K562 (cell line): ENCODE measurements around the gene UBR7. TPM values are rescaled to one million over a fixed set of nuclear protein-coding genes. Genes with fewer than 3 reads are reported as not detected.

ENCODE experiments used
- ATAC-seq: fragments of 200-7000 bp; cut with Tn5 transposase; 3 replicates; pipeline ENCODE4 v1.9.1; 2020; ENCODE audit warnings: moderate library complexity
- BruUV-seq: library from RNA; stranded (reverse); fragments of 400-500 nt; replicated peaks from 2 replicates; lab custom pipeline; 2021; lab: Mats Ljungman, UMichigan
- CTCF ChIA-PET: fragments of 300-600 bp; formaldehyde crosslinking; extraction: SDS; loops from one replicate; lab custom pipeline; 2021; ENCODE audit warnings: low intra/inter-chr PET ratio; lab: Yijun Ruan, JAX
- POLR2A ChIA-PET: fragments of 300-600, 350-650 bp; sonication (Branson Sonifier 250); formaldehyde crosslinking; extraction: SDS; loops from one replicate; lab custom pipeline; 2021; ENCODE audit warnings: antibody characterized with exemption, inconsistent platforms; lab: Yijun Ruan, JAX
- DNase-seq, 4 experiments: peaks; one replicate each; pipeline versions ENCODE4 v3.0.0 to v3.0.0-alpha.2; 2011 to 2018; ENCODE audit warnings: low spot score in 3 of 4, mixed read lengths in 3 of 4; ENCODE audit errors: extremely low read depth in 1 of 4
- FAIRE-seq: peaks from 2 replicates; lab custom pipeline; 2011; peaks lifted over from hg19 to GRCh38; lab: Jason Lieb, UNC
- H2AFZ ChIP-seq: 2 replicates; pipeline ENCODE4 v1.6.0; 2011; ENCODE audit warnings: low read depth, low read length, control low read depth, inconsistent platforms
- H3K27ac ChIP-seq: fragments of 200-600 bp; 3 replicates; pipeline ENCODE4 v1.8.0; 2011; ENCODE audit warnings: low read depth, mild to moderate bottlenecking, control low read depth, inconsistent platforms, low read length, moderate library complexity, mixed read lengths; ENCODE audit errors: extremely low read depth
- H3K27me3 ChIP-seq, 2 experiments: fragments of 300-600 bp in 1 of 2; 2 replicates in 1 of 2; 3 replicates in 1 of 2; pipeline versions ENCODE4 v1.6.0 to v1.8.0; 2011; ENCODE audit warnings: inconsistent platforms in 2 of 2, low read length in 2 of 2, mild to moderate bottlenecking in 1 of 2, mixed read lengths in 1 of 2, moderate library complexity in 1 of 2; ENCODE audit not compliant: control insufficient read depth in 2 of 2, insufficient read depth in 2 of 2
- H3K36me3 ChIP-seq: fragments of 300-600 bp; 3 replicates; pipeline ENCODE4 v1.8.0; 2011; ENCODE audit warnings: mild to moderate bottlenecking, low read length, inconsistent platforms; ENCODE audit not compliant: control insufficient read depth, insufficient read depth
- H3K4me1 ChIP-seq, 2 experiments: fragments of 200-600 bp in 1 of 2; replicated peaks in 1 of 2; 2 replicates in 1 of 2; 3 replicates in 1 of 2; pipeline versions ENCODE4 v1.5.1 to v1.8.0; 2011; ENCODE audit warnings: inconsistent platforms in 2 of 2, low read length in 2 of 2, mild to moderate bottlenecking in 1 of 2, mixed read lengths in 1 of 2, moderate library complexity in 1 of 2; ENCODE audit not compliant: control insufficient read depth in 2 of 2, insufficient read depth in 2 of 2
- H3K4me2 ChIP-seq: 2 replicates; pipeline ENCODE4 v1.6.1; 2011; ENCODE audit warnings: low read length, control low read depth, inconsistent platforms, mixed read lengths; ENCODE audit not compliant: insufficient read depth
- H3K4me3 ChIP-seq: fragments of 200-600 bp; sonication (generic), shearing (Covaris generic); 2 replicates; pipeline ENCODE4 v1.5.1; 2016; ENCODE audit warnings: control low read depth, inconsistent platforms
- H3K79me2 ChIP-seq: fragments of 200-600 bp; 3 replicates; pipeline ENCODE4 v1.8.0; 2011; ENCODE audit warnings: low read length, inconsistent platforms; ENCODE audit not compliant: control insufficient read depth, insufficient read depth
- H3K9ac ChIP-seq, 2 experiments: 2 replicates each; pipeline versions ENCODE4 v1.6.0 to v1.6.1; 2011; ENCODE audit warnings: low read depth in 2 of 2, low read length in 2 of 2, control low read depth in 1 of 2, inconsistent platforms in 1 of 2, mild to moderate bottlenecking in 1 of 2, mixed read lengths in 1 of 2; ENCODE audit not compliant: insufficient read depth in 1 of 2
- H3K9me1 ChIP-seq: one replicate; pipeline ENCODE4 v1.6.0; 2011; ENCODE audit warnings: inconsistent platforms, mild to moderate bottlenecking, low read length, moderate library complexity; ENCODE audit not compliant: control insufficient read depth, insufficient read depth
- H3K9me3 ChIP-seq: replicated peaks from 2 replicates; pipeline ENCODE4 v1.5.1; 2011; ENCODE audit warnings: low read depth, low read length, inconsistent platforms; ENCODE audit not compliant: control insufficient read depth, insufficient read depth
- H4K20me1 ChIP-seq: replicated peaks from 2 replicates; pipeline ENCODE4 v1.6.1; 2011; ENCODE audit warnings: low read length, inconsistent platforms, mixed read lengths; ENCODE audit not compliant: control insufficient read depth, insufficient read depth
- ARID2 ChIP-seq: fragments of 450-650 bp; IDR thresholded peaks from 2 replicates; pipeline ENCODE4 v1.6.1; 2017; ENCODE audit warnings: antibody characterized with exemption, mild to moderate bottlenecking
- CTBP1 ChIP-seq: fragments of 450-650 bp; IDR thresholded peaks from 2 replicates; pipeline ENCODE4 v1.6.1; 2016; ENCODE audit warnings: borderline replicate concordance
- DDX20 ChIP-seq: fragments of 450-650 bp; IDR thresholded peaks from 2 replicates; pipeline ENCODE4 v1.6.1; 2016; ENCODE audit warnings: missing genetic modification characterization, low read depth, mild to moderate bottlenecking, missing compliant biosample characterization, moderate library complexity
- GATA2 ChIP-seq: sonication (generic); formaldehyde crosslinking; IDR thresholded peaks from 2 replicates; pipeline ENCODE4 v1.4.0; 2020; ENCODE audit warnings: mild to moderate bottlenecking, missing genetic modification reagents
- HDAC1 ChIP-seq, 2 experiments: fragments of 450-650 bp; IDR thresholded peaks; 2 replicates each; pipeline ENCODE4 v1.6.1; 2016 to 2017; ENCODE audit warnings: inconsistent platforms in 1 of 2, mild to moderate bottlenecking in 1 of 2, moderate library complexity in 1 of 2
- KAT7 ChIP-seq: sonication (generic); formaldehyde crosslinking; IDR thresholded peaks from 2 replicates; pipeline ENCODE4 v1.8.0; 2022; ENCODE audit warnings: missing genetic modification reagents, mild to moderate bottlenecking, borderline replicate concordance
- KLF13 ChIP-seq: fragments of 450-650 bp; IDR thresholded peaks from 2 replicates; pipeline ENCODE4 v1.6.1; 2016; ENCODE audit warnings: missing genetic modification characterization, low read depth, mild to moderate bottlenecking, missing compliant biosample characterization, moderate library complexity, borderline replicate concordance
- NR2C2 ChIP-seq, 2 experiments: fragments of 200-800 bp in 1 of 2; sonication (Bioruptor generic) in 1 of 2; sonication (generic) in 1 of 2; formaldehyde crosslinking in 1 of 2; IDR thresholded peaks; 2 replicates each; pipeline versions ENCODE4 v1.6.1 to v1.8.0; 2016 to 2022; ENCODE audit warnings: mild to moderate bottlenecking in 1 of 2, missing compliant biosample characterization in 1 of 2, missing genetic modification characterization in 1 of 2, missing genetic modification reagents in 1 of 2
- PCBP1 ChIP-seq: fragments of 200-400 bp; formaldehyde crosslinking; IDR thresholded peaks from 2 replicates; pipeline ENCODE4 v1.6.1; 2018; ENCODE audit warnings: mild to moderate bottlenecking, low read depth, low read length; ENCODE audit not compliant: poor library complexity, severe bottlenecking
- SRSF9 ChIP-seq: fragments of 200-400 bp; formaldehyde crosslinking; IDR thresholded peaks from 2 replicates; pipeline ENCODE4 v1.6.1; 2017; ENCODE audit warnings: low read depth, low read length, borderline replicate concordance
- ZNF23 ChIP-seq: fragments of 250-450 bp; sonication (Bioruptor Pico); IDR thresholded peaks from 2 replicates; pipeline ENCODE4 v1.4.0; 2020; ENCODE audit warnings: mild to moderate bottlenecking
- WGBS: fragments of 100-300 bp; shearing (Covaris generic); methylation state at CpG from one replicate; pipeline ENCODE4 v1.1.6; 2016; ENCODE audit warnings: low coverage, mixed read lengths; ENCODE audit not compliant: insufficient coverage; ENCODE audit errors: missing lambda C conversion rate; 5-methylcytosine and 5-hydroxymethylcytosine counted together
- in situ Hi-C: fragments of 300-500 bp; cut with MboI; formaldehyde crosslinking; loops from 4 replicates; pipeline ENCODE4 v1.15.0; 2018; ENCODE audit warnings: inconsistent platforms, mixed read lengths
- intact Hi-C: fragments of 100-400 bp; cut with micrococcal nuclease; formaldehyde crosslinking; loops from 2 replicates; pipeline ENCODE4 v1.14.2; 2022
- polyA plus RNA-seq, 8 experiments: library from polyadenylated mRNA; depleted of rRNA in 4 of 8; stranded (reverse) in 5 of 8; unstranded in 3 of 8; fragments of >200 nt; fragmentation: Nextera tagmentation in 2 of 8; fragmentation: Illumina TruSeq in 1 of 8; extraction: Ambion mirVana in 2 of 8; extraction: Trizol in 1 of 8; gene quantifications; 2 replicates each; pipeline versions ENCODE4 v1.2.1 to v1.2.3, GENCODE V29; 2011 to 2014; ENCODE audit warnings: inconsistent platforms in 1 of 8, missing spikeins in 1 of 8
- total RNA-seq, 7 experiments: library from RNA; depleted of rRNA in 6 of 7; stranded (reverse); fragments of >200 nt in 6 of 7; fragmentation: Illumina TruSeq in 2 of 7; extraction: Trizol in 2 of 7; gene quantifications; 2 replicates each; pipeline versions ENCODE4 v1.2.1 to v1.2.3, GENCODE V29; 2011 to 2021; ENCODE audit warnings: low replicate concordance in 1 of 7
- TF ChIP-seq, protein P1 (sequence below), 2 experiments: fragments of 450-650 bp in 1 of 2; sonication (generic) in 1 of 2; formaldehyde crosslinking; conservative IDR thresholded peaks; 2 replicates each; pipeline versions ENCODE4 v1.4.0 to v1.8.1; 2020 to 2022; ENCODE audit warnings: mild to moderate bottlenecking in 1 of 2, missing genetic modification reagents in 1 of 2
- TF ChIP-seq, protein P2 (sequence below): sonication (generic); formaldehyde crosslinking; IDR thresholded peaks from 2 replicates; pipeline ENCODE4 v1.8.1; 2023; ENCODE audit warnings: mild to moderate bottlenecking, missing genetic modification reagents
- TF ChIP-seq, protein P3 (sequence below): fragments of 450-650 bp; IDR thresholded peaks from 2 replicates; pipeline ENCODE4 v1.6.1; 2017; ENCODE audit warnings: antibody characterized with exemption

Gene UBR7
- total and polyA plus RNA-seq, 9 of the 15 experiments (the other 6 are each of a cell fraction or from before 2014, with no cell fraction given): 12.5 to 63.0 (median 34.4) TPM

DNA sequence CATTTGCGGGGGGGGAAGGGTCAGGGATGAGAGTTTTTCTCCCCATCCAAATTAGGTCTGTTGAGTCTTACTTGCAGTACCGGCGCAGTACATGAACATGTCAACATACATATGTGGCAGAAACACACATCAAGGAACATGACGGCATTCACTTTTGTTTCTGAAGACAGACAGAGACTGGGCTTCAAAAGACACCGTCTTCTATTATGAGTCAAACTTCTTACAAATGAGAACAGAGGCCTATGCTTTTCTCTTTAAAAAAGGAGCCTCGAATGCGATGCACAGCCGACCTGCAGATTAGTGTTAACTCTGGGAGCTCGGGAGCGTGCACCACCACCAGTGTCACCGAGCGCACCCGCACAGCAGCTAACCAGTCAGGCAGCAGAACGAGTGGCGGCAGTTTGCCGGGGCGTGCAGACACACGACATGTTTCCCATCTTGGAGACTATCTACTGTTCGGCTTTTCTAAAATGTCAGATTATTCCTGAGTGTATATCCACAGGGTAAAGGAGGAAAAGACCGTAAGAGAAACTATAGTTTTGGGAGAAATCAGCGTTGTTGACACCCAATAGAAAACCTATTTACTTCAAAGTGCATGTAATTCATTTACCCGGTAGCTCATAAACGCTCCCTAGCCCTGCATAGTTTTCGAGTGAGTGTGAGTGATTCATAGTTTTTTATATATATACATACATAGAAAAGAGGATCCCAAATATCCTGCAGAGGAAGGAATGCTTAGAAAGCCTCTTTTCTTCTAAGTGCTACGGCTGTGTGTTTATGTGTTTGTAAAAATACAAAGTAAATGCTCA lies 33.0 kb downstream of the UBR7 start (continued):
- TF ChIP-seq KLF13 (tag): no peak
- TF ChIP-seq, protein P1, sequence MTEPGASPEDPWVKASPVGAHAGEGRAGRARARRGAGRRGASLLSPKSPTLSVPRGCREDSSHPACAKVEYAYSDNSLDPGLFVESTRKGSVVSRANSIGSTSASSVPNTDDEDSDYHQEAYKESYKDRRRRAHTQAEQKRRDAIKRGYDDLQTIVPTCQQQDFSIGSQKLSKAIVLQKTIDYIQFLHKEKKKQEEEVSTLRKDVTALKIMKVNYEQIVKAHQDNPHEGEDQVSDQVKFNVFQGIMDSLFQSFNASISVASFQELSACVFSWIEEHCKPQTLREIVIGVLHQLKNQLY (CRISPR knock-in tag; conservative IDR thresholded peaks at IDR 0.05): no peak
- no peak for TF ChIP-seq ZNF23 (CRISPR knock-in tag)
- TF ChIP-seq, protein P2, sequence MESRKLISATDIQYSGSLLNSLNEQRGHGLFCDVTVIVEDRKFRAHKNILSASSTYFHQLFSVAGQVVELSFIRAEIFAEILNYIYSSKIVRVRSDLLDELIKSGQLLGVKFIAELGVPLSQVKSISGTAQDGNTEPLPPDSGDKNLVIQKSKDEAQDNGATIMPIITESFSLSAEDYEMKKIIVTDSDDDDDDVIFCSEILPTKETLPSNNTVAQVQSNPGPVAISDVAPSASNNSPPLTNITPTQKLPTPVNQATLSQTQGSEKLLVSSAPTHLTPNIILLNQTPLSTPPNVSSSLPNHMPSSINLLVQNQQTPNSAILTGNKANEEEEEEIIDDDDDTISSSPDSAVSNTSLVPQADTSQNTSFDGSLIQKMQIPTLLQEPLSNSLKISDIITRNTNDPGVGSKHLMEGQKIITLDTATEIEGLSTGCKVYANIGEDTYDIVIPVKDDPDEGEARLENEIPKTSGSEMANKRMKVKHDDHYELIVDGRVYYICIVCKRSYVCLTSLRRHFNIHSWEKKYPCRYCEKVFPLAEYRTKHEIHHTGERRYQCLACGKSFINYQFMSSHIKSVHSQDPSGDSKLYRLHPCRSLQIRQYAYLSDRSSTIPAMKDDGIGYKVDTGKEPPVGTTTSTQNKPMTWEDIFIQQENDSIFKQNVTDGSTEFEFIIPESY (CRISPR knock-in tag): no peak
- TF ChIP-seq NR2C2 (CRISPR knock-in tag; IDR thresholded peaks at IDR 0.05): no peak
- TF ChIP-seq NR2C2 (tag; IDR thresholded peaks at IDR 0.05): no peak

DNA sequence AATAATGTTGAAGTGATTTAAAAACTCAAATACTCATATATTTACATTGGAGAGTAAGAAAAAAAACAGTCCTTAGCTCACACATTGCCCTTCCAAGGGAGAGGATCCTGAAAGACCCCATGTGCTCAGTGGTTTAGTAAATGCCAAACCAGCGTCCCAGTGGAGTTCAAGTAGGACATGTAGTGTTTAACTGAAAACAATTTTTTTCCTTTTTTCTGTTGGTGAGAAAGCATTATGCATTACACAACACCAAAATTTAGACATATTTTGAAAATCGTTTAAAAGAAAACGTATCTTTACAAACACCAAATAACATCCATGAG lies 33.6 kb downstream of the UBR7 start:
- H2AFZ ChIP-seq: no peak overlapping the region
- H3K4me3 ChIP-seq: no peak overlapping the region
- H3K9me3 ChIP-seq: no peaks in the 10 kb centered on the region
- no peaks in the 10 kb centered on the region for H3K27me3 ChIP-seq
- in situ Hi-C loops (loop anchor here (5.0 kb wide), 1 partner anchor 302 kb away; no protein-coding TSS in a partner anchor), intact Hi-C loops (no loop called here)
- no peaks in the 10 kb centered on the region for H3K9me1 ChIP-seq
- 67% methylated on average over 3 of the region's 3 CpGs for WGBS
- DNase-seq (no peak), FAIRE-seq (no peak), ATAC-seq (no peak)
- ChIA-PET CTCF (no interaction called here), POLR2A (interaction anchor here (0.7 kb wide), 1 partner anchor 47 kb away, joined by 3 read pairs; no protein-coding TSS in a partner anchor)
- no TSS peak for BruUV-seq
- no peak overlapping the region for H3K9ac ChIP-seq
- peaks cover 21% of the 10 kb centered on the region for H3K36me3 ChIP-seq
- H3K4me2 ChIP-seq: no peak overlapping the region
- no peaks in the 10 kb centered on the region for H3K79me2 ChIP-seq
- no peaks in the 10 kb centered on the region for H4K20me1 ChIP-seq
- no peaks in the 10 kb centered on the region for H3K4me1 ChIP-seq
- no peak overlapping the region for H3K27ac ChIP-seq
- no peak for TF ChIP-seq PCBP1
- TF ChIP-seq ARID2: no peak
- no peak for TF ChIP-seq HDAC1 (IDR thresholded peaks at IDR 0.05)
- TF ChIP-seq KAT7: no peak
- no peak for TF ChIP-seq CTBP1
- no peak for TF ChIP-seq DDX20 (tag)
- no peak for TF ChIP-seq GATA2
- TF ChIP-seq, protein P3, sequence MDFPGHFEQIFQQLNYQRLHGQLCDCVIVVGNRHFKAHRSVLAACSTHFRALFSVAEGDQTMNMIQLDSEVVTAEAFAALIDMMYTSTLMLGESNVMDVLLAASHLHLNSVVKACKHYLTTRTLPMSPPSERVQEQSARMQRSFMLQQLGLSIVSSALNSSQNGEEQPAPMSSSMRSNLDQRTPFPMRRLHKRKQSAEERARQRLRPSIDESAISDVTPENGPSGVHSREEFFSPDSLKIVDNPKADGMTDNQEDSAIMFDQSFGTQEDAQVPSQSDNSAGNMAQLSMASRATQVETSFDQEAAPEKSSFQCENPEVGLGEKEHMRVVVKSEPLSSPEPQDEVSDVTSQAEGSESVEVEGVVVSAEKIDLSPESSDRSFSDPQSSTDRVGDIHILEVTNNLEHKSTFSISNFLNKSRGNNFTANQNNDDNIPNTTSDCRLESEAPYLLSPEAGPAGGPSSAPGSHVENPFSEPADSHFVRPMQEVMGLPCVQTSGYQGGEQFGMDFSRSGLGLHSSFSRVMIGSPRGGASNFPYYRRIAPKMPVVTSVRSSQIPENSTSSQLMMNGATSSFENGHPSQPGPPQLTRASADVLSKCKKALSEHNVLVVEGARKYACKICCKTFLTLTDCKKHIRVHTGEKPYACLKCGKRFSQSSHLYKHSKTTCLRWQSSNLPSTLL: no peak
- no peak for TF ChIP-seq SRSF9
